NCI-H446 (cell line): ENCODE results near the gene NLRC5.
A peak's percentile ranks its signal among the peaks of the same experiment; 100 is the strongest.

Experiments
- DNase-seq, 2 experiments: peaks; one replicate each; lab custom pipeline; 2025; lab: John Stamatoyannopoulos, UW

NLRC5 gene

GRCh38 chr16:57025941-57026777 lies 36.8 kb downstream of the NLRC5 start:
- DNase-seq: no peak

- no peak for DNase-seq
Measured at GRCh38 chr16:57026778-57027062, 37.4 kb downstream of the NLRC5 start.

GRCh38 chr16:57027067-57027466 lies 37.7 kb downstream of the NLRC5 start:
- DNase-seq: no peak

GRCh38 chr16:57028086-57028485 lies 38.7 kb downstream of the NLRC5 start:
- no peak for DNase-seq

GRCh38 chr16:57029161-57030160 lies 40.1 kb downstream of the NLRC5 start:
- DNase-seq: no peak

GRCh38 chr16:57030346-57030902 lies 41.1 kb downstream of the NLRC5 start:
- no peak for DNase-seq

GRCh38 chr16:57031156-57031555 lies 41.8 kb downstream of the NLRC5 start:
- DNase-seq: no peak

GRCh38 chr16:57032346-57032745 lies 43.0 kb downstream of the NLRC5 start:
- no peak for DNase-seq

GRCh38 chr16:57032931-57033330 lies 43.6 kb downstream of the NLRC5 start:
- DNase-seq: no peak

GRCh38 chr16:57036315-57036714 lies 47.0 kb downstream of the NLRC5 start:
- DNase-seq: no peak

GRCh38 chr16:57036945-57037344 lies 47.6 kb downstream of the NLRC5 start:
- DNase-seq: no peak

GRCh38 chr16:57038166-57038565 lies 48.8 kb downstream of the NLRC5 start:
- DNase-seq: no peak

- DNase-seq: no peak
Measured at GRCh38 chr16:57039148-57039812, 49.9 kb downstream of the NLRC5 start.

GRCh38 chr16:57041182-57042156 lies 52.1 kb downstream of the NLRC5 start:
- no peak for DNase-seq

GRCh38 chr16:57042157-57043111 lies 53.1 kb downstream of the NLRC5 start:
- no peak for DNase-seq

GRCh38 chr16:57043248-57043647 lies 53.9 kb downstream of the NLRC5 start:
- DNase-seq: no peak

GRCh38 chr16:57044931-57045693 lies 55.8 kb downstream of the NLRC5 start:
- DNase-seq: no peak

- peak in 1 of 2 experiments; percentile 24 for DNase-seq
Measured at GRCh38 chr16:57045694-57046381, 56.5 kb downstream of the NLRC5 start.
